Motor neuron (in vitro differentiated cells): ENCODE measurements around the gene TMEM256. TPM values are rescaled to one million over a fixed set of nuclear protein-coding genes. Genes with fewer than 3 reads are reported as not detected.
A peak's percentile ranks its signal among the peaks of the same experiment; 100 is the strongest.

Source experiments
- ATAC-seq, 8 experiments: fragments of 200-7000 bp; cut with Tn5 transposase; replicated peaks in 6 of 8; 2 replicates each; pipeline ENCODE4 v1.8.0; 2021; ENCODE audit warnings: mild to moderate bottlenecking in 8 of 8, moderate library complexity in 8 of 8
- H3K27ac ChIP-seq, 2 donors: fragments of 250-450 bp; sonication (Bioruptor Pico); 2 replicates each; pipeline ENCODE4 v1.9.0; 2021; ENCODE audit warnings: antibody characterized with exemption in 2 of 2, mild to moderate bottlenecking in 2 of 2, moderate library complexity in 1 of 2
- H3K4me1 ChIP-seq, 2 donors: fragments of 250-450 bp; sonication (Bioruptor Pico); replicated peaks in 1 of 2; 2 replicates each; pipeline ENCODE4 v1.6.1; 2021; ENCODE audit warnings: antibody characterized with exemption in 2 of 2, mild to moderate bottlenecking in 2 of 2, moderate library complexity in 1 of 2
- H3K4me3 ChIP-seq, 5 donors: fragments of 250-450 bp; sonication (Bioruptor Pico); 2 replicates each; pipeline ENCODE4 v1.9.0; 2021; ENCODE audit warnings: antibody characterized with exemption in 5 of 5, mild to moderate bottlenecking in 5 of 5, moderate library complexity in 4 of 5
- WGBS, 10 experiments: fragments of 450-650 bp; shearing (Covaris generic); methylation state at CpG; one replicate each; pipeline ENCODE4 v1.0.0; 2022; 5-methylcytosine and 5-hydroxymethylcytosine counted together
- in situ Hi-C, 9 experiments: fragments of 400-800 bp; cut with MboI; loops; one replicate each; pipeline ENCODE4 v1.15.0; 2021; ENCODE audit warnings: low sequenced_read_pairs in 9 of 9, low pct_unique_long_range_greater_than_20kb in 2 of 9; ENCODE audit not compliant: unreplicated experiment in 9 of 9
- total RNA-seq, 8 experiments: library from RNA; unstranded; fragments of 300-600 nt; gene quantifications; 2 replicates each; pipeline versions ENCODE4 v1.2.3 to v1.2.4, GENCODE V29; 2022

TMEM256 gene
- total RNA-seq, 8 experiments from 2014 or later = 50.7 to 141 (median 111) TPM

- peaks cover 19 to 22% of the 10 kb centered on the region in 2 donors for H3K4me1 ChIP-seq
- H3K27ac ChIP-seq = peak overlapping the region; percentile 74 to 81
- in situ Hi-C loops = no loop called here
- peak in 3 of 8 experiments; percentile 26 to 38 (median 31) for ATAC-seq
- H3K4me3 ChIP-seq = peak overlapping the region; percentile 59 to 88 (median 65)
- no CpG with 5 or more reads among the region's 13 CpGs for WGBS, 10 experiments
Observed at GRCh38 chr17:7403727-7403976, 245 bp downstream of the TMEM256 start.

GRCh38 chr17:7403043-7403726 is 712 bp downstream of the TMEM256 start:
- in situ Hi-C loops = no loop called here

GRCh38 chr17:7398612-7399011 is 5.3 kb downstream of the TMEM256 start:
- ATAC-seq = no peak
- no peak overlapping the region for H3K4me3 ChIP-seq
- in situ Hi-C loops = no loop called here
- peaks cover 15 to 17% of the 10 kb centered on the region in 2 donors for H3K4me1 ChIP-seq
- H3K27ac ChIP-seq = no peak overlapping the region
- 70 to 100% (median 100%) methylated on average over 1 to 2 of the region's 2 CpGs; no CpG with 5 or more reads in 5 of the 10 experiments for whole genome bisulfite sequencing, 10 experiments

More at GRCh38 chr17:7403043-7403726, 712 bp downstream of the TMEM256 start:
- 8 to 83% (median 47%) methylated on average over 1 to 7 of the region's 16 CpGs; no CpG with 5 or more reads in 3 of the 10 experiments for WGBS, 10 experiments
- ATAC-seq = no peak
- peak overlapping the region; percentile 59 to 88 (median 65) for H3K4me3 ChIP-seq
- peaks cover 19 to 22% of the 10 kb centered on the region in 2 donors for H3K4me1 ChIP-seq
- H3K27ac ChIP-seq = peak overlapping the region; percentile 74 to 81

GRCh38 chr17:7396147-7396546 is 7.8 kb downstream of the TMEM256 start:
- 69 to 100% (median 83%) methylated on average over 1 to 3 of the region's 4 CpGs; no CpG with 5 or more reads in 6 of the 10 experiments for WGBS, 10 experiments
- no peak for ATAC-seq
- in situ Hi-C loops = no loop called here

GRCh38 chr17:7394452-7395191 is 9.3 kb downstream of the TMEM256 start, which contains the start of gene PLSCR3:
PLSCR3 (minus strand) TSS chr17:7394525; CDS start chr17:7394110, 415 bp downstream.
- peak within 1 kb of the TSS; percentile 75 to 80 for H3K27ac ChIP-seq
- H3K4me1 ChIP-seq = peaks cover 14 to 15% of the 10 kb centered on the region in 2 donors
- ATAC-seq = peak; percentile 87 to 90 (median 89)
- WGBS, 10 experiments = 0 to 2% methylated on average over 2 to 18 of the region's 71 CpGs; no CpG with 5 or more reads in 8 of the 10 experiments
- in situ Hi-C loops = no loop called here
- peak within 1 kb of the TSS; percentile 42 to 64 (median 55) for H3K4me3 ChIP-seq

More at GRCh38 chr17:7396147-7396546, 7.8 kb downstream of the TMEM256 start:
- no peak overlapping the region for H3K4me3 ChIP-seq
- no peak overlapping the region for H3K27ac ChIP-seq
- H3K4me1 ChIP-seq = peaks cover 14 to 15% of the 10 kb centered on the region in 2 donors

GRCh38 chr17:7393613-7394451 is 10.1 kb downstream of the TMEM256 start:
- Histone ChIP-seq H3K4me1 (peaks cover 14 to 15% of the 10 kb centered on the region in 2 donors), H3K4me3 (peak overlapping the region; percentile 42 to 64 (median 55)), H3K27ac (peak overlapping the region; percentile 29 to 75)
- peak; percentile 20 to 49 (median 33) for ATAC-seq
- in situ Hi-C loops = no loop called here
- whole genome bisulfite sequencing, 10 experiments = 0 to 9% methylated on average over 2 to 21 of the region's 48 CpGs; no CpG with 5 or more reads in 8 of the 10 experiments

- ATAC-seq = no peak
- WGBS, 10 experiments = 60 to 100% (median 96%) methylated on average over 1 to 6 of the region's 42 CpGs; no CpG with 5 or more reads in 5 of the 10 experiments
- in situ Hi-C loops = no loop called here
- H3K4me3 ChIP-seq = peak overlapping the region in 3 of 5 donors; percentile 42 to 56 (median 55)
- H3K27ac ChIP-seq = no peak overlapping the region
- H3K4me1 ChIP-seq = peaks cover 14 to 15% of the 10 kb centered on the region in 2 donors
Observed at GRCh38 chr17:7392696-7393612, 10.9 kb downstream of the TMEM256 start.

GRCh38 chr17:7391307-7391706 is 12.6 kb downstream of the TMEM256 start:
- in situ Hi-C loops = no loop called here
- no peak overlapping the region for H3K27ac ChIP-seq
- H3K4me1 ChIP-seq = peaks cover 14 to 15% of the 10 kb centered on the region in 2 donors
- ATAC-seq = no peak
- no peak overlapping the region for H3K4me3 ChIP-seq
- 62 to 100% (median 85%) methylated on average over 2 of the region's 2 CpGs; no CpG with 5 or more reads in 5 of the 10 experiments for WGBS, 10 experiments

- in situ Hi-C loops = no loop called here
- H3K4me3 ChIP-seq = no peak overlapping the region
- ATAC-seq = no peak
- peaks cover 11 to 12% of the 10 kb centered on the region in 2 donors for H3K4me1 ChIP-seq
- 55 to 100% (median 70%) methylated on average over 2 to 6 of the region's 19 CpGs; no CpG with 5 or more reads in 5 of the 10 experiments for WGBS, 10 experiments
- H3K27ac ChIP-seq = no peak overlapping the region
Observed at GRCh38 chr17:7389924-7390910, 13.7 kb downstream of the TMEM256 start.

- ATAC-seq = no peak
- Histone ChIP-seq H3K4me3 (no peak overlapping the region), H3K27ac (no peak overlapping the region), H3K4me1 (peaks cover 14 to 16% of the 10 kb centered on the region in 2 donors)
- WGBS, 10 experiments = 80 to 93% (median 89%) methylated on average over 3 to 4 of the region's 10 CpGs; no CpG with 5 or more reads in 6 of the 10 experiments
- in situ Hi-C loops = no loop called here
Observed at GRCh38 chr17:7388856-7389255, 15.0 kb downstream of the TMEM256 start.

- WGBS, 10 experiments = 50 to 92% methylated on average over 2 to 5 of the region's 23 CpGs; no CpG with 5 or more reads in 8 of the 10 experiments
- ATAC-seq = peak in 2 of 8 experiments; percentile 4 to 7
- H3K4me1 ChIP-seq = peaks cover 10 to 15% of the 10 kb centered on the region in 2 donors
- H3K4me3 ChIP-seq = peak overlapping the region; percentile 16 to 29 (median 23)
- H3K27ac ChIP-seq = no peak overlapping the region
- in situ Hi-C loops = no loop called here
Observed at GRCh38 chr17:7384489-7385081, 19.3 kb downstream of the TMEM256 start.
